GM20000 (cell line): ENCODE results near the gene PLTP.

ENCODE experiments used
- DNase-seq: peaks from one replicate; pipeline ENCODE4 v3.0.0; 2012; ENCODE audit warnings: low spot score
- TF ChIP-seq, protein P1 (sequence below): IDR thresholded peaks from 2 replicates; pipeline ENCODE4 v1.5.1; 2012; ENCODE audit warnings: mild to moderate bottlenecking, control low read depth; ENCODE audit errors: extremely low read depth, missing control alignments

PLTP gene

DNA sequence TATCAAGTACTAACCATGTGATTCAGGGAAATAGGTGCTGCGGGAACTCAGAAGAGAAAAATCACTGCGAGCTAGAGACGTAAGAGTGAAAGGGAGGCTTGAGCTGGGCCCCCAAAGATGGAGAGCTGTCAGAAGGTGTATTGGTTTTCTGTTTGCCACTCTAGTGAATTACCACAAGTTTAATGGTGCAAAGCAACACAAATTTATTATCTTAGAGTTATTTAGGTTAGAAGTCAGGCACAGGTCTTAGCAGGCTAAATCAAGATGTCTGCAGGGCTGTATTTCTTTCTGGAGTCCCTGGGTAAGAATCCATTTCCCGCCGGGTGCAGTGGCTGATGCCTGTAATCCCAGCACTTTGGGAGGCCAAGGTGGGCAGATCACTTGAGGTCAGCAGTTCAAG is 52.0 kb downstream of the PLTP start:
- TF ChIP-seq, protein P1, sequence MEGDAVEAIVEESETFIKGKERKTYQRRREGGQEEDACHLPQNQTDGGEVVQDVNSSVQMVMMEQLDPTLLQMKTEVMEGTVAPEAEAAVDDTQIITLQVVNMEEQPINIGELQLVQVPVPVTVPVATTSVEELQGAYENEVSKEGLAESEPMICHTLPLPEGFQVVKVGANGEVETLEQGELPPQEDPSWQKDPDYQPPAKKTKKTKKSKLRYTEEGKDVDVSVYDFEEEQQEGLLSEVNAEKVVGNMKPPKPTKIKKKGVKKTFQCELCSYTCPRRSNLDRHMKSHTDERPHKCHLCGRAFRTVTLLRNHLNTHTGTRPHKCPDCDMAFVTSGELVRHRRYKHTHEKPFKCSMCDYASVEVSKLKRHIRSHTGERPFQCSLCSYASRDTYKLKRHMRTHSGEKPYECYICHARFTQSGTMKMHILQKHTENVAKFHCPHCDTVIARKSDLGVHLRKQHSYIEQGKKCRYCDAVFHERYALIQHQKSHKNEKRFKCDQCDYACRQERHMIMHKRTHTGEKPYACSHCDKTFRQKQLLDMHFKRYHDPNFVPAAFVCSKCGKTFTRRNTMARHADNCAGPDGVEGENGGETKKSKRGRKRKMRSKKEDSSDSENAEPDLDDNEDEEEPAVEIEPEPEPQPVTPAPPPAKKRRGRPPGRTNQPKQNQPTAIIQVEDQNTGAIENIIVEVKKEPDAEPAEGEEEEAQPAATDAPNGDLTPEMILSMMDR: no peak
- no peak for DNase-seq

DNA sequence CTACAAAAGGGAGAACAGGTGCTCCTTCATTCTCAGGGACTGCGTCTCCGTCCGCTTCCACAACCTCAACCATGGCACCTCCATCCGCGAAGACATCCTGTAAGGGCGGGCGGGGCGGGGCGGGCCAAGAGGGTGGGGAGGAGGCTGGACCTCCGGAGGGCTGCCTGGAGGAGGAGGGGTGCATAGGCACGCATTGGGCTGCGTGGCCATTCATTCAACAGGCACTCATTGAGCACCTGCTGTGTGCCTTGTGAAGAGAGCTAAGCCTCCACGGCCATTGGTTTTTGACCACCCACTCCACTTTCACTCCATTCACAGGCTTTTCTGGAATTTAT is 54.1 kb downstream of the PLTP start:
- TF ChIP-seq, protein P1: no peak
- peak; percentile 76 for DNase-seq

DNA sequence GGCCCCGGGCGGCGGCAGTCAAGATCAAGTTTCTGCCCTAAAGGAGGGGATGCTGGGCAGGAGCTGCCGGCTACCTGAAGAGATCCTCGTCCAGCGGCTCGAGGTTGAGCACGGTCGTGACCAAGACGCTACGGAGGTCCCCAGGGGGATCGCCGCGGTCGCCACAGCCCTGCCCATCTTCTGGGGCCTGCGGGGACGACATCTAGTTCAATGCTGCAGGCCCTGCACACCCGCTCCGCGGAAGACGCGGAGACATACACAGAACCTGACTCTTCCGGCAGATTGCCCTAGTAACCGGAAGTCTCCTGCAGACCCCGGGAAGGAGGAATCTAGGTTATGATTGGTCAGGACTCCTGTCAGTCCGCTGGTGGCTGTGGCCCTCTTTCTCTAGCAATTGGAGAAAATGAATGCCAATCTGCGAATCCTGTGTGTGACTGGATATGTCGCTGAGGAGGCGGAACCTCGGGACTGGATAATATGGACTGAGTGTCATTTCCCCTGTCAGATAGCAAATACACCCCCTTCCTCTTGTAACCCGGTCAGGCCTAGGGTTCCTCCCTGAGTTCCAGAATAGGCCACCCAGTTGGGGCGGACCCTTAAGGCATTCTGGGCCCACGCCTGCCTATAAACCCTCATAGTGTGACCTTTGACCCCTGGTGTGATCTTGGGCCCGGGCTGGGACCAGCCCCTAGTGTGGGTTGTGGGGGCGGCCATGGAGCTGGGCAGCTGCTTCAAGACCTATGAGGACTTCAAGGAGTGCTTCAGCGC is 54.7 kb downstream of the PLTP start, which contains the start of the genes ACOT8 and ZSWIM3:
Gene ACOT8 (minus strand): TSS at position 279 of the 768 bp plus-strand sequence. CDS start 77 bp downstream, at position 202.
Gene ZSWIM3 (plus strand): TSS at position 501 of the 768 bp plus-strand sequence. CDS start 212 bp downstream, at position 713.
- TF ChIP-seq, protein P1: no peak
- DNase-seq: peak; percentile 98

DNA sequence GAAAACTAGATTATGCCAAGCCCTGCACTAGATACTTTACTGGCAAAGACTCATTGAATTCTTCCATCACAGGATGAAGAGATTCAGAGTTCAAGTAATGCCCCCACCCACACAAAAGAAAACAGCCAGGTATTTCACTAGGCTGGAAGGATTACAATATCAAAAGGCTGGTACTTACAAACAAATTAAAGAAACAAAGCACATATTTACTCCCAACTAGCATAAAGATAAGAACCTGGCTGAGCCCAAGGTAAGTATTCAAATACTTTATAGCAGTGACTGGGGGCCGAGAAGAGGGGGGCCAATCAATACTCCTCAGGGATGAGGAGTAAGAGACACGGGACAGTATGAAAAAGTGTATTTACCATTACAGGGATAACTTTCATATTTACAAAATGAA is 58.5 kb downstream of the PLTP start:
- TF ChIP-seq, protein P1: no peak
- no peak for DNase-seq

DNA sequence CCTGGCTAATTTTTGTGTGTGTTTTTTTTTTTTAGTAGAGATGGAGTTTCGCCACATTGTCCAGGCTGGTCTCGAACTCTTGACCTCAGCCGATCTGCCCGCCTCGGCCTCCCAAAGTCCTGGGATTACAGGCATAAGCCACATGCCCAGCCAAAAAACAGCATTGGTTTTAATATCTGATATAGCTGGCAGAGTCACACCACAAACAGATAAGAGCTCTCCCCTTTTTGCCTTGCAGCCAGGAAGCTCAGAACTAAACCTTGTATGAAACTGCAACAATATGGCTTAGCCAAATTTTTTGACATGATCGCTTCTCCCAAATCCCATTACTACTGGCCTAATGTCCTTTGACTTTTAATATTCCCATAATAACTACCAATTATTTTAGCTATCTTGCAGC is 59.6 kb downstream of the PLTP start:
- TF ChIP-seq, protein P1: no peak
- DNase-seq: no peak

DNA sequence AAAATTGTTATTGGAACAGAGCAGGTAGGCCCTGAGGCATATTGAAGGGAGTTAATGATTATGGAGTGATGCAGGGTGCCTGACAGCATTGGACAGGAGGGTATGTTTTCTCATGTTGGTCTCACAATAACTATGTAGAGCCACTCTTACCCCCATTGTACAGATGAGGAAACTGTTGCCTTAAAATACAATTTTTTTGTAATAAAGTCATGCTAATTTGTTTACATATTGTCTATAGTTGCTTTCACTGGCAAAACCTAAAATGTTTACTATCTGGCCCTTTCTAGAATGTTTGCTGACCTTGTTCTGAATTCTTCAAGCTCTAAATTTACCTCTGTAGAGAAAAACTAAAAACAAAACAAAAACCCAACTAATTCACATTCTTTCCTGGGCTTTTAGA is 60.5 kb downstream of the PLTP start:
- TF ChIP-seq, protein P1: no peak
- DNase-seq: no peak

DNA sequence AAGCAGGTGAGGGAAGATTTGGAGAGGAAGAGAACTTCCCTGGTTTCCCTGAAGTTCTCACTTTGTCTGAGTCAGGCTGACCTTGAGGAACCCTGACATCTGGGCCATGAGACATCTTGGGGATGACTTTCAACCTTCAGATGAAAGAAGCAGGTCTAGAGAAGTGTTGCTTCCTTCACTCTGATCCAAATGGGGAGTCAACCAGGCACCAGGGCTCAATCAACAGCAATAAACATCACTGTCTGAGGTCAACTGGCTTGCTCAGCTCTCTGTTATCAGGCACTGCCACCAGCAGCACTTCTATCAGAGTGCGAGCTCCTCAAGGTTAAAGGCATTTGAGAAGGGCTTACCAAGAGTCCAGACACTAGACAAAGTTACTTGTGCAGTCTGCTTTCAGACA is 61.0 kb downstream of the PLTP start:
- no peak for DNase-seq
- TF ChIP-seq, protein P1: no peak
